Astrocyte (in vitro differentiated cells and primary cell): ENCODE data around the gene P4HA3. TPM values are rescaled to one million over a fixed set of nuclear protein-coding genes. Genes with fewer than 3 reads are reported as not detected.

ENCODE experiments used
- DNase-seq: peaks from one replicate; pipeline ENCODE4 v3.0.0-alpha.2; 2010; ENCODE audit warnings: low read depth
- FAIRE-seq: peaks from 2 replicates; lab custom pipeline; 2011; peaks lifted over from hg19 to GRCh38; lab: Jason Lieb, UNC
- H2AFZ ChIP-seq: 2 replicates; pipeline ENCODE4 v1.6.0; 2012; ENCODE audit warnings: low read depth, low read length, inconsistent platforms
- H3K27ac ChIP-seq: 2 replicates; pipeline ENCODE4 v1.5.1; 2011; ENCODE audit warnings: low read depth, low read length, inconsistent platforms
- H3K27me3 ChIP-seq: 2 replicates; pipeline ENCODE4 v1.6.0; 2011; ENCODE audit warnings: low read length, inconsistent platforms; ENCODE audit not compliant: insufficient read depth
- H3K36me3 ChIP-seq: 2 replicates; pipeline ENCODE4 v1.5.1; 2011; ENCODE audit warnings: low read length, inconsistent platforms; ENCODE audit not compliant: insufficient read depth
- H3K4me1 ChIP-seq: 2 replicates; pipeline ENCODE4 v1.5.1; 2011; ENCODE audit warnings: low read length, inconsistent platforms; ENCODE audit not compliant: insufficient read depth
- H3K4me2 ChIP-seq: 2 replicates; pipeline ENCODE4 v1.6.0; 2012; ENCODE audit warnings: low read length, inconsistent platforms
- H3K4me3 ChIP-seq: 2 replicates; pipeline ENCODE4 v1.5.1; 2011; ENCODE audit warnings: low read depth, mild to moderate bottlenecking, low read length, inconsistent platforms; ENCODE audit not compliant: insufficient read depth
- H3K79me2 ChIP-seq: 2 replicates; pipeline ENCODE4 v1.6.0; 2012; ENCODE audit warnings: mild to moderate bottlenecking, low read length, inconsistent platforms; ENCODE audit not compliant: insufficient read depth
- H3K9ac ChIP-seq: 2 replicates; pipeline ENCODE4 v1.6.0; 2012; ENCODE audit warnings: mild to moderate bottlenecking, low read length, inconsistent platforms
- H3K9me3 ChIP-seq: 2 replicates; pipeline ENCODE4 v1.5.1; 2012; ENCODE audit warnings: low read depth, mild to moderate bottlenecking, low read length, inconsistent platforms; ENCODE audit not compliant: insufficient read depth
- H4K20me1 ChIP-seq: 2 replicates; pipeline ENCODE4 v1.6.0; 2012; ENCODE audit warnings: low read length, inconsistent platforms; ENCODE audit not compliant: insufficient read depth
- H3K27ac Mint-ChIP-seq: one replicate; pipeline ENCODE4 v1.8.0; 2021; ENCODE audit warnings: mild to moderate bottlenecking, mixed read lengths; ENCODE audit not compliant: unreplicated experiment
- H3K27me3 Mint-ChIP-seq: one replicate; pipeline ENCODE4 v1.8.0; 2021; ENCODE audit warnings: low read depth, mixed read lengths; ENCODE audit not compliant: unreplicated experiment
- H3K36me3 Mint-ChIP-seq: one replicate; pipeline ENCODE4 v1.8.0; 2021; ENCODE audit warnings: low read depth, mixed read lengths; ENCODE audit not compliant: unreplicated experiment
- H3K4me1 Mint-ChIP-seq: one replicate; pipeline ENCODE4 v1.8.0; 2021; ENCODE audit warnings: low read depth, mixed read lengths; ENCODE audit not compliant: unreplicated experiment
- H3K4me3 Mint-ChIP-seq: one replicate; pipeline ENCODE4 v1.8.0; 2021; ENCODE audit warnings: mild to moderate bottlenecking, moderate library complexity, mixed read lengths; ENCODE audit not compliant: unreplicated experiment
- H3K9me3 Mint-ChIP-seq: one replicate; pipeline ENCODE4 v1.8.0; 2021; ENCODE audit warnings: mild to moderate bottlenecking, mixed read lengths; ENCODE audit not compliant: unreplicated experiment
- CTCF ChIP-seq: IDR thresholded peaks from 2 replicates; pipeline ENCODE4 v1.5.1; 2011; ENCODE audit warnings: low read depth, mild to moderate bottlenecking, inconsistent platforms, low read length, moderate library complexity; ENCODE audit not compliant: insufficient read depth
- EZH2 ChIP-seq: IDR thresholded peaks from 2 replicates; pipeline ENCODE4 v1.6.1; 2012; ENCODE audit warnings: mild to moderate bottlenecking, low read length, inconsistent platforms; ENCODE audit not compliant: insufficient read depth
- total RNA-seq: library from RNA; stranded (reverse); gene quantifications from 2 replicates; pipeline ENCODE4 v1.2.1, GENCODE V29; 2021

The P4HA3 gene
- total RNA-seq, 1 donor from 2014 or later: 3.3 TPM

- H3K36me3 ChIP-seq: no peaks in the 10 kb centered on the region
- Mint-ChIP-seq H3K27me3 (no peaks in the 10 kb centered on the region), H3K4me1 (peaks cover 24% of the 10 kb centered on the region), H3K4me3 (no peak overlapping the region), H3K27ac (no peak overlapping the region), H3K9me3 (peaks cover 13% of the 10 kb centered on the region), H3K36me3 (no peaks in the 10 kb centered on the region)
- no peaks in the 10 kb centered on the region for H4K20me1 ChIP-seq
- peak overlapping the region; percentile 29 for H2AFZ ChIP-seq
- H3K9ac ChIP-seq: no peak overlapping the region
- no peak overlapping the region for H3K4me3 ChIP-seq
- peak overlapping the region; percentile 27 for H3K27ac ChIP-seq
- H3K27me3 ChIP-seq: no peaks in the 10 kb centered on the region
- peak; percentile 58 for TF ChIP-seq CTCF
- TF ChIP-seq EZH2: no peak
- FAIRE-seq: no peak
- no peaks in the 10 kb centered on the region for H3K9me3 ChIP-seq
- peaks cover 41% of the 10 kb centered on the region for H3K4me1 ChIP-seq
- peak; percentile 63 for DNase-seq
- peak overlapping the region; percentile 28 for H3K4me2 ChIP-seq
- no peaks in the 10 kb centered on the region for H3K79me2 ChIP-seq
These were observed 10.2 kb upstream of the P4HA3 start for GRCh38 chr11:74321487-74322188.

GRCh38 chr11:74320538-74320937 is 9.1 kb upstream of the P4HA3 start:
- H3K4me1 Mint-ChIP-seq: peaks cover 19% of the 10 kb centered on the region
- no peak overlapping the region for H3K27ac Mint-ChIP-seq
- FAIRE-seq: no peak

More at GRCh38 chr11:74320538-74320937, 9.1 kb upstream of the P4HA3 start:
- peaks cover 31% of the 10 kb centered on the region for H3K4me1 ChIP-seq
- no peaks in the 10 kb centered on the region for H3K36me3 Mint-ChIP-seq
- H3K4me3 Mint-ChIP-seq: no peak overlapping the region
- H2AFZ ChIP-seq: no peak overlapping the region
- no peak overlapping the region for H3K9ac ChIP-seq
- H3K79me2 ChIP-seq: no peaks in the 10 kb centered on the region
- DNase-seq: no peak
- H3K36me3 ChIP-seq: no peaks in the 10 kb centered on the region
- H3K4me3 ChIP-seq: no peak overlapping the region
- no peaks in the 10 kb centered on the region for H3K9me3 ChIP-seq
- peak overlapping the region; percentile 19 for H3K4me2 ChIP-seq
- H3K27me3 ChIP-seq: no peaks in the 10 kb centered on the region
- H3K9me3 Mint-ChIP-seq: peaks cover 15% of the 10 kb centered on the region
- no peak overlapping the region for H3K27ac ChIP-seq
- TF ChIP-seq CTCF (no peak), EZH2 (no peak)
- no peaks in the 10 kb centered on the region for H4K20me1 ChIP-seq
- no peaks in the 10 kb centered on the region for H3K27me3 Mint-ChIP-seq
